Mesendoderm (in vitro differentiated cells): ENCODE measurements around the gene PRDM16.

Source experiments
- DNase-seq: peaks from one replicate; pipeline ENCODE4 v3.0.0; 2013
- H2AK5ac ChIP-seq: 2 replicates; pipeline ENCODE4 v1.6.1; 2013; ENCODE audit warnings: low read length, inconsistent platforms
- H2BK120ac ChIP-seq: 2 replicates; pipeline ENCODE4 v1.6.1; 2013; ENCODE audit warnings: low read depth, mild to moderate bottlenecking, low read length, moderate library complexity, mixed read lengths
- H2BK15ac ChIP-seq: replicated peaks from 2 replicates; pipeline ENCODE4 v1.6.1; 2013; ENCODE audit warnings: low read depth, mild to moderate bottlenecking, moderate library complexity
- H2BK5ac ChIP-seq: 2 replicates; pipeline ENCODE4 v1.6.1; 2013; ENCODE audit warnings: low read length, inconsistent platforms
- H3K18ac ChIP-seq: 2 replicates; pipeline ENCODE4 v1.6.1; 2013; ENCODE audit warnings: mild to moderate bottlenecking, low read length, mixed read lengths
- H3K23ac ChIP-seq: one replicate; pipeline ENCODE4 v1.6.1; 2013; ENCODE audit warnings: low read length
- H3K27ac ChIP-seq: 2 replicates; pipeline ENCODE4 v1.5.1; 2013; ENCODE audit warnings: low read depth, mild to moderate bottlenecking, inconsistent platforms, low read length, moderate library complexity
- H3K27me3 ChIP-seq: 2 replicates; pipeline ENCODE4 v1.6.1; 2013; ENCODE audit warnings: low read length, control low read depth, mild to moderate bottlenecking, inconsistent platforms; ENCODE audit not compliant: insufficient read depth, poor library complexity
- H3K36me3 ChIP-seq: 2 replicates; pipeline ENCODE4 v1.6.1; 2013; ENCODE audit warnings: low read length, inconsistent platforms; ENCODE audit not compliant: control insufficient read depth, insufficient read depth
- H3K4ac ChIP-seq: one replicate; pipeline ENCODE4 v1.6.1; 2013; ENCODE audit warnings: low read depth, mild to moderate bottlenecking, low read length, moderate library complexity
- H3K4me1 ChIP-seq: 2 replicates; pipeline ENCODE4 v1.6.1; 2013; ENCODE audit warnings: low read depth, low read length, inconsistent platforms; ENCODE audit not compliant: control insufficient read depth
- H3K4me2 ChIP-seq: 2 replicates; pipeline ENCODE4 v1.6.1; 2013; ENCODE audit warnings: low read length
- H3K4me3 ChIP-seq: 2 replicates; pipeline ENCODE4 v1.5.1; 2013; ENCODE audit warnings: mild to moderate bottlenecking, low read length
- H3K56ac ChIP-seq: one replicate; pipeline ENCODE4 v1.6.1; 2013; ENCODE audit warnings: low read length
- H3K79me1 ChIP-seq: 2 replicates; pipeline ENCODE4 v1.6.1; 2013; ENCODE audit warnings: low read length, inconsistent platforms
- H3K79me2 ChIP-seq: 2 replicates; pipeline ENCODE4 v1.6.1; 2013; ENCODE audit warnings: mild to moderate bottlenecking, low read length; ENCODE audit not compliant: control insufficient read depth, insufficient read depth
- H3K9ac ChIP-seq: 2 replicates; pipeline ENCODE4 v1.6.1; 2013; ENCODE audit warnings: low read length, inconsistent platforms
- H4K5ac ChIP-seq: one replicate; pipeline ENCODE4 v1.6.1; 2013; ENCODE audit warnings: low read length
- H4K8ac ChIP-seq: one replicate; pipeline ENCODE4 v1.6.1; 2013; ENCODE audit warnings: low read depth, mild to moderate bottlenecking, control low read depth, low read length, moderate library complexity
- WGBS: extraction: QIAGEN DNeasy Blood & Tissue Kit; methylation state at CpG from one replicate; pipeline ENCODE4 v1.1.7; 2013; ENCODE audit warnings: low lambda C conversion rate, missing lambda C conversion rate; ENCODE audit not compliant: insufficient coverage; ENCODE audit errors: extremely low coverage; 5-methylcytosine and 5-hydroxymethylcytosine counted together

PRDM16 gene

DNA sequence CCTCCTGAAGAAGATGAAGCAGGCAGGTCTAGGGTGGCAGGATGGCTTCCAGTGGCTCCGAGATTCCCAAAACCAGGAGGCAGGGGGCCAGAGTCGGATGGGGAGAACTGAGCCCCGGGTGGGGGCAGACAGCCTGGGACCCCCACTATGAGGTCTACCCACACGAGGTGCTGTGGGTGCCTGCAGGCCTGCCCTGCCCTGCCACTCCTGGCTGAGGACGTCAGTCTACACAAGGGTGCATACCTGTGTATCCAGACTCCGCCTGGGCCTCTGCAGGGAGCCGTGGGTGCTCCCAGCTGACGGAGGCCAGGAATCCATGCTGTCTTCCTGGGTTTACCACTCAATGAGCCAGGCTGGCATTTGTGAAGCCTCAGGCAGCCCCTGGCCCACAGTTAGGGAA, 80.3 kb downstream of the PRDM16 start:
- no peak for DNase-seq
- Histone ChIP-seq H3K36me3 (no peaks in the 10 kb centered on the region), H3K79me1 (no peaks in the 10 kb centered on the region), H3K79me2 (no peaks in the 10 kb centered on the region), H2BK120ac (no peak overlapping the region), H4K8ac (no peak overlapping the region), H3K27me3 (no peaks in the 10 kb centered on the region), H2BK5ac (no peak overlapping the region), H3K4ac (no peak overlapping the region), H3K9ac (no peak overlapping the region), H3K23ac (no peak overlapping the region), H3K27ac (no peak overlapping the region), H2AK5ac (no peak overlapping the region), H3K4me3 (no peak overlapping the region), H4K5ac (no peak overlapping the region), H3K56ac (no peak overlapping the region), H3K4me1 (no peaks in the 10 kb centered on the region), H2BK15ac (no peak overlapping the region), H3K4me2 (no peak overlapping the region), H3K18ac (no peak overlapping the region)
- WGBS, result no CpG with 5 or more reads among the region's 8 CpGs

- Histone ChIP-seq H3K4me1 (no peaks in the 10 kb centered on the region), H4K5ac (no peak overlapping the region), H2BK15ac (no peak overlapping the region), H3K27ac (no peak overlapping the region), H3K79me1 (no peaks in the 10 kb centered on the region), H4K8ac (no peak overlapping the region), H2BK120ac (no peak overlapping the region), H3K27me3 (no peaks in the 10 kb centered on the region), H3K9ac (no peak overlapping the region), H2BK5ac (no peak overlapping the region), H3K23ac (no peak overlapping the region), H3K56ac (no peak overlapping the region), H3K79me2 (no peaks in the 10 kb centered on the region), H3K4me2 (no peak overlapping the region), H3K4me3 (no peak overlapping the region), H3K4ac (no peak overlapping the region), H2AK5ac (no peak overlapping the region), H3K18ac (no peak overlapping the region), H3K36me3 (no peaks in the 10 kb centered on the region)
- no peak for DNase-seq
- no CpG with 5 or more reads among the region's 14 CpGs for WGBS
These were observed 82.5 kb downstream of the PRDM16 start for GRCh38 chr1:3151456-3151855.

DNA sequence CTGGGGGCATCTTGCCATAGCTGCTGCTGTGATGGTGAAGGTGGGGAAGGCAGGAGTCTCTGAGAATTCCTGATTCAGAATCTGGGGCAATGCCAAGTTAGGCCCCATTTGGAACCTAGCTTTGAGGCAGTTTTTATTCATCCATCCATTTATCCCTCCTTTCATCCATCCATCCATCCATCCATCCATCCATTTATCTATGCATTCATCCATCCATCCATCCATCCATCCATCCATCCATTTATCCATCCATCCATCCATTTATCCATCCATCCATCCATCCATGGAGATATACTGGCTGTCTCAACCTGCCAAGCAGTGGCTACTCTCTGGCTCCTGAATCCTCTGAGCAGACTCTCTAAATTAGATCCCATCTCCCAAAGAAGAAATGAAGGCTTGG, 83.1 kb downstream of the PRDM16 start:
- H3K79me1 ChIP-seq, result no peaks in the 10 kb centered on the region
- H2BK5ac ChIP-seq, result no peak overlapping the region
- H3K4ac ChIP-seq, result no peak overlapping the region
- H2AK5ac ChIP-seq, result no peak overlapping the region
- no peak overlapping the region for H4K8ac ChIP-seq
- H2BK120ac ChIP-seq, result no peak overlapping the region
- no peak overlapping the region for H3K56ac ChIP-seq
- no peak overlapping the region for H2BK15ac ChIP-seq
- no peaks in the 10 kb centered on the region for H3K4me1 ChIP-seq
- no peaks in the 10 kb centered on the region for H3K36me3 ChIP-seq
- no peak overlapping the region for H3K27ac ChIP-seq
- H3K9ac ChIP-seq, result no peak overlapping the region
- no peak overlapping the region for H3K23ac ChIP-seq
- no peaks in the 10 kb centered on the region for H3K79me2 ChIP-seq
- no peak overlapping the region for H3K4me2 ChIP-seq
- no peak overlapping the region for H3K4me3 ChIP-seq
- DNase-seq, result no peak
- no peak overlapping the region for H4K5ac ChIP-seq
- no peak overlapping the region for H3K18ac ChIP-seq
- H3K27me3 ChIP-seq, result no peaks in the 10 kb centered on the region

GRCh38 chr1:3153197-3153596, 84.2 kb downstream of the PRDM16 start:
- Histone ChIP-seq H2BK5ac (no peak overlapping the region), H3K4me3 (no peak overlapping the region), H4K8ac (no peak overlapping the region), H3K4me1 (no peaks in the 10 kb centered on the region), H3K27ac (no peak overlapping the region), H2AK5ac (no peak overlapping the region), H3K4ac (no peak overlapping the region), H3K27me3 (no peaks in the 10 kb centered on the region), H3K23ac (no peak overlapping the region), H3K9ac (no peak overlapping the region), H3K36me3 (no peaks in the 10 kb centered on the region), H3K56ac (no peak overlapping the region), H3K18ac (no peak overlapping the region), H3K4me2 (no peak overlapping the region), H4K5ac (no peak overlapping the region), H3K79me2 (no peaks in the 10 kb centered on the region), H2BK15ac (no peak overlapping the region), H3K79me1 (no peaks in the 10 kb centered on the region), H2BK120ac (no peak overlapping the region)
- no CpG with 5 or more reads among the region's 13 CpGs for WGBS
- no peak for DNase-seq

DNA sequence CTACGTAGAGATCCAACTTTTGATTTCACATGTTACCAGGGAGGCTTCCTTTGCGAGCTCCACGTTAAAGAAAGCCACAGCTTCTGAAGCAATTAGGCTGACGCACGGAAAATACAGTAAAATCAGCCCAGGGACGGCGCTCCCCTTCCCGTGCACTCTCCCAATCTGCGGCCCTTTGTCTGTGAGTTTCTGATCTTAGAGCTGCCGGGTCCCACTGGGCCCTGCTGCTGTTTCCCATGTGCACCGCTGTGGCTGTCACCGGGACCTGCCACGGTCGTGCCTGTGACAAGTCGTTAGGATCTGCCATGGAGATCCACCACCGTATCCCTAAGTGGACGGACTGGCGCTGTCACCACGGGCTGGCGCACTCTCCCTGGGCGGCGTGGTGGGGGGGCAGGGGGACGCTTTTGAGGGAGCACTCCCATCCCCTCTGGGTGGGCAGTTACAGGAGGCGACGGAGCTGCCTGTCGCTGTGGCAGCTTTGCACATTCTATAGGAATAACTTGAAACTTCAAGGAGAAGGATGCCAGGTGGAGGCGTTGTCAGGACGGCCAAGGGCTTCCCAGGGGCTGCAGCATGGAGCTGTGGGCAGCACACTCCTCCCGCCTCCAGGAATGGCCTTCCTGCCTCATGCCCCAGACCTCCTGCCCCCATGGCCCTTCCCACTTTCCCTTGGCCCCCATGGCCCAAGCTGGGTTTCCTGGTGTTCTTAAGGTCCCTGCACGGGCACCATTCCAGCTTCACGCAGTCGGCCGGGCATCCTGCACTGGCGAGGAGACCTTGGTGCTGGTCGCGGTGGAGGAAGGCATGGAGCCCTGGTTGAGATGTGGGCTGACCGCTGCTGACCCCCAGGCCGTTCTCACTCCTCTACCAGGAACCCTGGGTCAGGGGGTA, 85.1 kb downstream of the PRDM16 start:
- H3K79me1 ChIP-seq, result no peaks in the 10 kb centered on the region
- H2BK15ac ChIP-seq, result no peak overlapping the region
- no peak overlapping the region for H3K18ac ChIP-seq
- H3K27me3 ChIP-seq, result no peaks in the 10 kb centered on the region
- no CpG with 5 or more reads among the region's 38 CpGs for WGBS
- H3K36me3 ChIP-seq, result no peaks in the 10 kb centered on the region
- H3K4me1 ChIP-seq, result no peaks in the 10 kb centered on the region
- no peak overlapping the region for H3K56ac ChIP-seq
- H2BK5ac ChIP-seq, result no peak overlapping the region
- H3K4ac ChIP-seq, result no peak overlapping the region
- no peak overlapping the region for H2BK120ac ChIP-seq
- no peak overlapping the region for H2AK5ac ChIP-seq
- no peak overlapping the region for H4K8ac ChIP-seq
- no peaks in the 10 kb centered on the region for H3K79me2 ChIP-seq
- no peak overlapping the region for H3K4me3 ChIP-seq
- H3K23ac ChIP-seq, result no peak overlapping the region
- no peak overlapping the region for H3K9ac ChIP-seq
- no peak overlapping the region for H3K4me2 ChIP-seq
- DNase-seq, result no peak
- no peak overlapping the region for H3K27ac ChIP-seq
- no peak overlapping the region for H4K5ac ChIP-seq
